ENCODE results near the gene TWIST2. TPM values are rescaled to one million over a fixed set of nuclear protein-coding genes. Genes with fewer than 3 reads are reported as not detected.

Gene TWIST2
- total and polyA plus RNA-seq, 7 donors: 0.92 to 92.2 (median 53.9) TPM

DNA sequence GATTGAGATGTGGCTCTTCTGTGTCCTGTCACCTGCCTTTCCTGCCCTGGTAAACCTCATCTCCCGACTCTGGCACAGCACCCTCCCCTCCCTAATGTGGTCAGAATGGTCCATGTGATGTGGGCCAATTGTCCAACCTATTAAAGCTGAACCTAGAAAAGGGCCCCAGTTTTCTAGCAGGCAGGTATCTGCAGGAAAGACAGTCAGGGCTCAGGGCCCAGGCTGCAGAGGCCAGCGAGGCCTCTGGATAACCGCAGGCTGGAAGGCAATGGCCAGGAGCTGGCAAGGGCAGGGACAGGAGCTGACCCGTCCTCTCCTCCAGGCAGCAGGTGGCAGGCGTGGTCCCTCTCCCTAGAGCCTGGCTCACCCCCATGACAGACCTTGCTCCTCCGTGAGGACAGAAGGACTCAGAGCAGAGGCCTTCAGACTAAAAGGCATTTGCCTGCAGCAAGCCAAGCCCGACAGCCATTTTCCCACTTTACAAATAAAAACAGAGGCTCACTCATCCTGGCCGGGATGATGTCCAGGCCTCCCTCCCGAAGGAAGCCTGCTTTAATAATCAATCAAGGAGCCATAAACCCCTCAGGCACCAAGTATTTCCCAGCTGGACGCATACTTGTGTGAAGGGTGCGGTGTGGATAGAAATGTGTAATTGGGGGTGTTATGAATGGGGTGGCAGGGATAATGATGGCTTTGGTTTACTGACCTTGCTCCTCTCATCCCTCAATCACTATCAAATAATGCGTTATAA, 107.1 kb downstream of the TWIST2 start:
- no peak overlapping the region for H3K4me3 ChIP-seq

DNA sequence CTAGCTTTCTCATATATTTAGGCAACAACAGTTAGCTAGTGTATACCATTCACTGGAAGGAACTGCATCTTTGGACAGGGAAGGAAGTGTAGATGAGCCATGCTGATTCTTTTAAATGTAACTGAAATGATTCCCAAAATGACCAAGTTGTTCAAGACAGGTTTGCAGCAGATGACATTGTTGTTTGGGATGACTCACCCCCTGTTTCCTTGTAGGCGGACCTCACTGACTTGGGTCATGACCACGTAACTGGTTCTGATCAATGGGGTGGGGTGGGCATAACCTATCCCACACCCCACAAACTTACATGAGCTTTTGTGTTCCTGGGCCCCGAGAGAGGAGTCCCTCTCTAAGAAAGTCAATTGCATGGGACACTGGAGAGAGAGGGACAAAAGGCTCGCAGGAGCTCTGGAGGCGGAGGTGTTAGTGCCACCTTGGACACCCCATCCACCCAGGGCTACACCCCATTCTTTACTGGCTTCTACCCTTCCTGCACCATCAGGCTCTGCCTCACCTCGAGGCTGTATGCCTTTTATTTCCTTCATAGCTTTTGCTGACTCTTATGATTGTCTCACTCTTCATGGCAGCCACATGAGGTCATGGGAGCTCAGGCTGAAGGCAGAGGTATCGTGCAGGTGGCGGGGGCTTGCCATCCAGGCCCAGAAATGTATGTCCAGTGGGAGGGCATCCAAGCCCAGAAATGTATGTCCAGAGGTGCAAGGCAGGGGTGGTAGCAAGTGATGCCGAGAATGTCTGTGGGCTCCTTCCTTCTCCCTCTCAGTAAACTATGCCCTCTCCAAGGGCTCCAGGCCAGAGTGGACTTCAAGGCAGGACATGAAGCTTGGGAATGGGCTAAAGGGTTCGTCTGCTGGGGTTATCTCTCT, 108.0 kb downstream of the TWIST2 start:
- DNase-seq: no peak
- WGBS, 2 donors: 75 to 83% methylated on average over 10 of the region's 10 CpGs

More for the DNA sequence above, 107.1 kb downstream of the TWIST2 start:
- no peak overlapping the region for H3K27ac ChIP-seq
- H3K9me3 ChIP-seq: no peaks in the 10 kb centered on the region
- peak; percentile 61 for DNase-seq
- H3K36me3 ChIP-seq: no peaks in the 10 kb centered on the region
- peak in 2 of 4 donors; percentile 29 to 52 for TF ChIP-seq POLR2AphosphoS5 (IDR thresholded peaks at IDR 0.05)
- TF ChIP-seq EP300 (IDR thresholded peaks at IDR 0.05): no peak
- TF ChIP-seq POLR2A (IDR thresholded peaks at IDR 0.05): no peak
- TF ChIP-seq, protein P1, sequence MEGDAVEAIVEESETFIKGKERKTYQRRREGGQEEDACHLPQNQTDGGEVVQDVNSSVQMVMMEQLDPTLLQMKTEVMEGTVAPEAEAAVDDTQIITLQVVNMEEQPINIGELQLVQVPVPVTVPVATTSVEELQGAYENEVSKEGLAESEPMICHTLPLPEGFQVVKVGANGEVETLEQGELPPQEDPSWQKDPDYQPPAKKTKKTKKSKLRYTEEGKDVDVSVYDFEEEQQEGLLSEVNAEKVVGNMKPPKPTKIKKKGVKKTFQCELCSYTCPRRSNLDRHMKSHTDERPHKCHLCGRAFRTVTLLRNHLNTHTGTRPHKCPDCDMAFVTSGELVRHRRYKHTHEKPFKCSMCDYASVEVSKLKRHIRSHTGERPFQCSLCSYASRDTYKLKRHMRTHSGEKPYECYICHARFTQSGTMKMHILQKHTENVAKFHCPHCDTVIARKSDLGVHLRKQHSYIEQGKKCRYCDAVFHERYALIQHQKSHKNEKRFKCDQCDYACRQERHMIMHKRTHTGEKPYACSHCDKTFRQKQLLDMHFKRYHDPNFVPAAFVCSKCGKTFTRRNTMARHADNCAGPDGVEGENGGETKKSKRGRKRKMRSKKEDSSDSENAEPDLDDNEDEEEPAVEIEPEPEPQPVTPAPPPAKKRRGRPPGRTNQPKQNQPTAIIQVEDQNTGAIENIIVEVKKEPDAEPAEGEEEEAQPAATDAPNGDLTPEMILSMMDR (IDR thresholded peaks at IDR 0.05): no peak
- 57 to 62% methylated on average over 12 of the region's 12 CpGs for WGBS, 2 donors
- peaks cover 0 to 12% (median 7%) of the 10 kb centered on the region in 4 donors for H3K4me1 ChIP-seq
- intact Hi-C loops (cut with DNase I): no loop called here
- H3K27me3 ChIP-seq: peaks cover 0 to 7% (median 0%) of the 10 kb centered on the region in 3 donors

DNA sequence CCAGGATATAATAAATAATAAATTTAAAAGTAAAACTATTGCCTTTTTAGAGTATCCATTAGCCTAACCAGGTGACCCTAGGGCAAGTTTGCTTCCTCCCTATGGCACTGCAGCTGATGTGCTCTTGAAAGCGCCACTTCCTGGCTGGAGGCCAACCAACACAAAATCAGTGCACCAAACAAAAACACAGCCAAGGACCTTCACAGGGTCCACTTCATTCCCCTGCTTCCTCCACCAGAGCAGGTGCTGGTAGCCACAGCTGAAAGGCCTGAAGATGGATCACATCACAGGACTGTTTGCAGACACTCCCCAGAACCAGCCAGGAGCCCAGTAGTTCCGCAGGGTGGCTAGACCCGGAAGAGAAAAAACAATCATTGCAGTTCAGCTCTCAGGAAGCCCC, 108.8 kb downstream of the TWIST2 start:
- DNase-seq: no peak
- no peaks in the 10 kb centered on the region for H3K36me3 ChIP-seq
- no peak for TF ChIP-seq EP300 (IDR thresholded peaks at IDR 0.05)
- TF ChIP-seq, protein P1 (IDR thresholded peaks at IDR 0.05): no peak
- no peak for TF ChIP-seq POLR2AphosphoS5 (IDR thresholded peaks at IDR 0.05)
- no peak for TF ChIP-seq POLR2A (IDR thresholded peaks at IDR 0.05)
- no peak overlapping the region for H3K27ac ChIP-seq
- no peak overlapping the region for H3K4me3 ChIP-seq
- 68 to 79% methylated on average over 3 of the region's 3 CpGs for WGBS, 2 donors
- peaks cover 0 to 7% (median 0%) of the 10 kb centered on the region in 3 donors for H3K27me3 ChIP-seq
- H3K4me1 ChIP-seq: peaks cover 0 to 12% (median 7%) of the 10 kb centered on the region in 4 donors
- H3K9me3 ChIP-seq: no peaks in the 10 kb centered on the region
- intact Hi-C loops (cut with DNase I): no loop called here

More for the DNA sequence above, 108.0 kb downstream of the TWIST2 start:
- H3K27me3 ChIP-seq: peaks cover 0 to 7% (median 0%) of the 10 kb centered on the region in 3 donors
- no peaks in the 10 kb centered on the region for H3K9me3 ChIP-seq
- no peaks in the 10 kb centered on the region for H3K36me3 ChIP-seq
- no peak for TF ChIP-seq EP300 (IDR thresholded peaks at IDR 0.05)
- no peak for TF ChIP-seq POLR2AphosphoS5 (IDR thresholded peaks at IDR 0.05)
- TF ChIP-seq, protein P1 (IDR thresholded peaks at IDR 0.05): no peak
- TF ChIP-seq POLR2A (IDR thresholded peaks at IDR 0.05): no peak
- H3K4me3 ChIP-seq: no peak overlapping the region
- peaks cover 0 to 12% (median 7%) of the 10 kb centered on the region in 4 donors for H3K4me1 ChIP-seq
- no peak overlapping the region for H3K27ac ChIP-seq
- intact Hi-C loops (cut with DNase I): no loop called here
